ENCODE measurements around the gene RDH11. TPM values are rescaled to one million over a fixed set of nuclear protein-coding genes. Genes with fewer than 3 reads are reported as not detected.

Gene RDH11
- total and polyA plus RNA-seq, 2 experiments from 2014 or later = 95.2 to 139 TPM

- H3K4me3 ChIP-seq = no peak overlapping the region
- H3K4me2 ChIP-seq = no peak overlapping the region
- H3K36me3 ChIP-seq (ENCODE audit: insufficient read depth) = peaks cover 3% of the 10 kb centered on the region; the same call in 1 of the 2 replicates
- peaks cover 20% of the 10 kb centered on the region for H4K20me1 ChIP-seq (replicated peaks; ENCODE audit: insufficient read depth)
- Mint-ChIP-seq H3K27me3 (ENCODE audit: insufficient read depth, low read depth, poor library complexity) (peaks cover 3% of the 10 kb centered on the region), H3K27ac (no peak overlapping the region), H3K36me3 (ENCODE audit: low read depth) (peaks cover 7% of the 10 kb centered on the region; the same call in 2 of the 3 replicates), H3K9me3 (no peaks in the 10 kb centered on the region), H3K4me1 (no peaks in the 10 kb centered on the region), H3K4me3 (no peak overlapping the region)
- DNase-seq (ENCODE audit: low spot score) = no peak
- H2AFZ ChIP-seq = no peak overlapping the region
- no peak overlapping the region for H3K27ac ChIP-seq (ENCODE audit: low read depth)
- TF ChIP-seq JUNB (IDR thresholded peaks at IDR 0.05; ENCODE audit: unreplicated experiment) (no peak), EZH2 (IDR thresholded peaks at IDR 0.05; ENCODE audit: low read depth, unreplicated experiment) (no peak), CREB1 (CRISPR knock-in tag; IDR thresholded peaks at IDR 0.05; ENCODE audit: low read depth) (no peak), ZNF462 (CRISPR knock-in tag; IDR thresholded peaks at IDR 0.05) (no peak), EZH2phosphoT487 (IDR thresholded peaks at IDR 0.05; ENCODE audit: unreplicated experiment) (no peak), REST (IDR thresholded peaks at IDR 0.05; ENCODE audit: unreplicated experiment) (no peak), ZNF114 (CRISPR knock-in tag; IDR thresholded peaks at IDR 0.05) (no peak), CTCF (conservative IDR thresholded peaks at IDR 0.05; ENCODE audit: low read depth in 2 of 2) (no peak), STAT1 (IDR thresholded peaks at IDR 0.05; ENCODE audit: unreplicated experiment) (no peak), ETS1 (IDR thresholded peaks at IDR 0.05) (no peak), POLR2AphosphoS5 (IDR thresholded peaks at IDR 0.05; ENCODE audit: low read depth) (no peak), NANOG (IDR thresholded peaks at IDR 0.05; ENCODE audit: borderline replicate concordance) (no peak), ZNF331 (CRISPR knock-in tag; IDR thresholded peaks at IDR 0.05; ENCODE audit: low read depth) (no peak)
- no peaks in the 10 kb centered on the region for H3K79me2 ChIP-seq (replicated peaks; ENCODE audit: insufficient read depth)
- H3K9me2 ChIP-seq (ENCODE audit: insufficient read depth) = no peaks in the 10 kb centered on the region
- no peaks in the 10 kb centered on the region for H3K4me1 ChIP-seq (ENCODE audit: insufficient read depth)
- H3F3A ChIP-seq (replicated peaks; ENCODE audit: low read depth) = no peaks in the 10 kb centered on the region
- ATAC-seq = no peak
- H3K27me3 ChIP-seq (ENCODE audit: insufficient read depth) = no peaks in the 10 kb centered on the region
Observed at GRCh38 chr14:67638642-67639041, 56.9 kb downstream of the RDH11 start.
